Neuronal stem cell (in vitro differentiated cells): Measurements from ENCODE around the gene TUBGCP2.

Source experiments
- DNase-seq: peaks from one replicate; pipeline ENCODE4 v3.0.0-alpha.2; 2013; ENCODE audit warnings: low spot score
- H2AFZ ChIP-seq: one replicate; pipeline ENCODE4 v1.6.1; 2013; ENCODE audit warnings: mild to moderate bottlenecking, low read length, inconsistent platforms
- H2AK5ac ChIP-seq: 2 replicates; pipeline ENCODE4 v1.6.1; 2013; ENCODE audit warnings: low read depth, mild to moderate bottlenecking, inconsistent platforms, low read length, moderate library complexity, mixed read lengths
- H2BK120ac ChIP-seq: 2 replicates; pipeline ENCODE4 v1.6.1; 2013; ENCODE audit warnings: low read depth, mild to moderate bottlenecking, inconsistent platforms, low read length, moderate library complexity, mixed read lengths
- H2BK12ac ChIP-seq: one replicate; pipeline ENCODE4 v1.6.1; 2013; ENCODE audit warnings: low read length, inconsistent platforms
- H2BK15ac ChIP-seq: 2 replicates; pipeline ENCODE4 v1.6.1; 2013; ENCODE audit warnings: mild to moderate bottlenecking, low read length, inconsistent platforms, mixed read lengths
- H2BK5ac ChIP-seq: one replicate; pipeline ENCODE4 v1.6.1; 2013; ENCODE audit warnings: inconsistent platforms, mild to moderate bottlenecking, low read length, moderate library complexity
- H3K14ac ChIP-seq: one replicate; pipeline ENCODE4 v1.6.1; 2013; ENCODE audit warnings: low read length, inconsistent platforms
- H3K18ac ChIP-seq: 2 replicates; pipeline ENCODE4 v1.6.1; 2013; ENCODE audit warnings: low read length, inconsistent platforms
- H3K23ac ChIP-seq: 2 replicates; pipeline ENCODE4 v1.6.1; 2013; ENCODE audit warnings: low read depth, mild to moderate bottlenecking, mixed read lengths, low read length, inconsistent platforms; ENCODE audit not compliant: poor library complexity
- H3K27ac ChIP-seq: replicated peaks from 3 replicates; pipeline ENCODE4 v1.5.1; 2013; ENCODE audit warnings: low read length, inconsistent platforms
- H3K27me3 ChIP-seq, 3 experiments: 2 replicates each; pipeline ENCODE4 v1.6.1; 2013; ENCODE audit warnings: low read length in 3 of 3, mild to moderate bottlenecking in 2 of 3, inconsistent platforms in 1 of 3, low read depth in 1 of 3, mixed read lengths in 1 of 3, moderate library complexity in 1 of 3; ENCODE audit not compliant: control insufficient read depth in 3 of 3, insufficient read depth in 3 of 3
- H3K36me3 ChIP-seq, 2 donors: replicated peaks in 1 of 2; 2 replicates each; pipeline ENCODE4 v1.6.1; 2013; ENCODE audit warnings: low read length in 2 of 2; ENCODE audit not compliant: control insufficient read depth in 2 of 2, insufficient read depth in 2 of 2
- H3K4ac ChIP-seq: 2 replicates; pipeline ENCODE4 v1.6.1; 2013; ENCODE audit warnings: inconsistent platforms, mild to moderate bottlenecking, low read length, moderate library complexity
- H3K4me1 ChIP-seq, 2 donors: 1 replicate in 1 of 2; 2 replicates in 1 of 2; pipeline ENCODE4 v1.6.1; 2013; ENCODE audit warnings: low read length in 2 of 2, low read depth in 1 of 2; ENCODE audit not compliant: control insufficient read depth in 2 of 2, insufficient read depth in 1 of 2
- H3K4me2 ChIP-seq: one replicate; pipeline ENCODE4 v1.6.1; 2013; ENCODE audit warnings: mild to moderate bottlenecking, low read length, inconsistent platforms; ENCODE audit not compliant: insufficient read depth, poor library complexity, severe bottlenecking
- H3K4me3 ChIP-seq, 2 donors: 2 replicates each; pipeline ENCODE4 v1.5.1; 2013; ENCODE audit warnings: low read length in 2 of 2, mild to moderate bottlenecking in 2 of 2, inconsistent platforms in 1 of 2, moderate library complexity in 1 of 2
- H3K79me1 ChIP-seq: one replicate; pipeline ENCODE4 v1.6.1; 2013; ENCODE audit warnings: low read depth, mild to moderate bottlenecking, inconsistent platforms, low read length, moderate library complexity
- H3K9ac ChIP-seq: one replicate; pipeline ENCODE4 v1.6.1; 2013; ENCODE audit warnings: mild to moderate bottlenecking, low read depth, low read length, inconsistent platforms; ENCODE audit not compliant: poor library complexity
- H3K9me3 ChIP-seq, 2 donors: replicated peaks in 1 of 2; 2 replicates each; pipeline versions ENCODE3 to v1.6.1; 2013; ENCODE audit warnings: low read length in 2 of 2, mild to moderate bottlenecking in 2 of 2, inconsistent platforms in 1 of 2, low read depth in 1 of 2, mixed read lengths in 1 of 2, moderate library complexity in 1 of 2; ENCODE audit not compliant: control insufficient read depth in 2 of 2, insufficient read depth in 1 of 2
- H4K8ac ChIP-seq: one replicate; pipeline ENCODE4 v1.6.1; 2013; ENCODE audit warnings: low read depth, mild to moderate bottlenecking, inconsistent platforms, low read length, moderate library complexity
- H4K91ac ChIP-seq: one replicate; pipeline ENCODE4 v1.6.1; 2013; ENCODE audit warnings: low read length, low read depth, mild to moderate bottlenecking, inconsistent platforms; ENCODE audit not compliant: poor library complexity
- WGBS, 2 donors: extraction: QIAGEN DNeasy Blood & Tissue Kit; methylation state at CpG; one replicate each; pipeline ENCODE4 v1.1.7; 2013; ENCODE audit warnings: missing lambda C conversion rate in 2 of 2, mixed read lengths in 1 of 2; ENCODE audit not compliant: insufficient read length in 2 of 2, insufficient replicate concordance in 1 of 2; ENCODE audit errors: extremely low coverage in 2 of 2; 5-methylcytosine and 5-hydroxymethylcytosine counted together

The TUBGCP2 gene

GRCh38 chr10:133346413-133346812, 37.7 kb upstream of the TUBGCP2 start:
- H3K4me2 ChIP-seq = no peak overlapping the region
- no peak overlapping the region for H2BK15ac ChIP-seq
- H3K9me3 ChIP-seq = peaks cover 5 to 10% of the 10 kb centered on the region in 2 donors
- peaks cover 7% of the 10 kb centered on the region for H3K79me1 ChIP-seq
- no peak overlapping the region for H2BK120ac ChIP-seq
- H4K91ac ChIP-seq = no peak overlapping the region
- H3K4me1 ChIP-seq = peaks cover 0 to 7% of the 10 kb centered on the region in 2 donors
- no peaks in the 10 kb centered on the region for H3K27me3 ChIP-seq
- WGBS, 2 donors = no CpG with 5 or more reads among the region's 11 CpGs
- H3K18ac ChIP-seq = peak overlapping the region; percentile 85
- H2AK5ac ChIP-seq = no peak overlapping the region
- no peak overlapping the region for H3K27ac ChIP-seq
- H3K36me3 ChIP-seq = no peaks in the 10 kb centered on the region
- H3K23ac ChIP-seq = peak overlapping the region; percentile 85
- H4K8ac ChIP-seq = no peak overlapping the region
- H2AFZ ChIP-seq = no peak overlapping the region
- DNase-seq = no peak
- H2BK5ac ChIP-seq = peak overlapping the region; percentile 66
- peak overlapping the region; percentile 56 for H3K14ac ChIP-seq
- H3K9ac ChIP-seq = no peak overlapping the region
- no peak overlapping the region for H3K4me3 ChIP-seq
- no peak overlapping the region for H2BK12ac ChIP-seq
- peak overlapping the region; percentile 66 for H3K4ac ChIP-seq

- Histone ChIP-seq H2BK15ac (no peak overlapping the region), H3K9me3 (peaks cover 4 to 10% of the 10 kb centered on the region in 2 donors), H3K27ac (no peak overlapping the region), H3K18ac (no peak overlapping the region), H3K79me1 (peaks cover 3% of the 10 kb centered on the region), H3K14ac (no peak overlapping the region), H3K4ac (no peak overlapping the region), H2BK120ac (no peak overlapping the region), H3K23ac (no peak overlapping the region), H2AK5ac (no peak overlapping the region), H4K8ac (no peak overlapping the region), H3K4me2 (no peak overlapping the region), H3K9ac (no peak overlapping the region), H2BK12ac (no peak overlapping the region), H3K27me3 (no peaks in the 10 kb centered on the region), H3K4me1 (peaks cover 0 to 5% of the 10 kb centered on the region in 2 donors), H3K36me3 (no peaks in the 10 kb centered on the region), H2BK5ac (no peak overlapping the region), H2AFZ (no peak overlapping the region), H4K91ac (no peak overlapping the region), H3K4me3 (no peak overlapping the region)
- WGBS, 2 donors = no CpG with 5 or more reads among the region's 5 CpGs
- no peak for DNase-seq
These were observed 35.6 kb upstream of the TUBGCP2 start for GRCh38 chr10:133344236-133344635.

- Histone ChIP-seq H3K79me1 (peaks cover 7% of the 10 kb centered on the region), H3K36me3 (no peaks in the 10 kb centered on the region), H3K4me3 (no peak overlapping the region), H3K9ac (no peak overlapping the region), H2AFZ (no peak overlapping the region), H3K4me2 (no peak overlapping the region), H4K91ac (no peak overlapping the region), H4K8ac (no peak overlapping the region), H3K14ac (no peak overlapping the region), H2BK15ac (no peak overlapping the region), H3K4ac (no peak overlapping the region), H3K23ac (no peak overlapping the region), H2BK5ac (no peak overlapping the region), H3K4me1 (peaks cover 0 to 3% of the 10 kb centered on the region in 2 donors), H3K18ac (no peak overlapping the region), H2BK12ac (no peak overlapping the region), H3K27me3 (peaks cover 0 to 3% (median 0%) of the 10 kb centered on the region in 3 experiments), H3K9me3 (peaks cover 8 to 10% of the 10 kb centered on the region in 2 donors), H3K27ac (no peak overlapping the region), H2AK5ac (no peak overlapping the region), H2BK120ac (no peak overlapping the region)
- no peak for DNase-seq
- WGBS, 2 donors = no CpG with 5 or more reads among the region's 9 CpGs
These were observed 34.9 kb upstream of the TUBGCP2 start for GRCh38 chr10:133343558-133343957.

GRCh38 chr10:133342942-133343341, 34.3 kb upstream of the TUBGCP2 start:
- Histone ChIP-seq H3K14ac (no peak overlapping the region), H2BK5ac (no peak overlapping the region), H3K4ac (no peak overlapping the region), H3K18ac (no peak overlapping the region), H3K4me2 (no peak overlapping the region), H2BK120ac (no peak overlapping the region), H3K4me3 (no peak overlapping the region), H3K4me1 (peaks cover 0 to 3% of the 10 kb centered on the region in 2 donors), H3K9ac (no peak overlapping the region), H3K79me1 (peaks cover 7% of the 10 kb centered on the region), H3K36me3 (no peaks in the 10 kb centered on the region), H4K8ac (no peak overlapping the region), H3K27ac (no peak overlapping the region), H3K23ac (no peak overlapping the region), H2AK5ac (no peak overlapping the region), H3K9me3 (peaks cover 10 to 14% of the 10 kb centered on the region in 2 donors), H2BK15ac (no peak overlapping the region), H4K91ac (no peak overlapping the region), H2BK12ac (no peak overlapping the region), H3K27me3 (peaks cover 0 to 8% (median 0%) of the 10 kb centered on the region in 3 experiments), H2AFZ (no peak overlapping the region)
- no CpG with 5 or more reads among the region's 8 CpGs for WGBS, 2 donors
- no peak for DNase-seq
